Measurements from ENCODE around the gene ZAP70. TPM values are rescaled to one million over a fixed set of nuclear protein-coding genes. Genes with fewer than 3 reads are reported as not detected.
A peak's percentile ranks its signal among the peaks of the same experiment; 100 is the strongest.

Gene ZAP70
- total and polyA plus RNA-seq, 8 donors, result 1.4 to 8.3 (median 2.2) TPM

DNA sequence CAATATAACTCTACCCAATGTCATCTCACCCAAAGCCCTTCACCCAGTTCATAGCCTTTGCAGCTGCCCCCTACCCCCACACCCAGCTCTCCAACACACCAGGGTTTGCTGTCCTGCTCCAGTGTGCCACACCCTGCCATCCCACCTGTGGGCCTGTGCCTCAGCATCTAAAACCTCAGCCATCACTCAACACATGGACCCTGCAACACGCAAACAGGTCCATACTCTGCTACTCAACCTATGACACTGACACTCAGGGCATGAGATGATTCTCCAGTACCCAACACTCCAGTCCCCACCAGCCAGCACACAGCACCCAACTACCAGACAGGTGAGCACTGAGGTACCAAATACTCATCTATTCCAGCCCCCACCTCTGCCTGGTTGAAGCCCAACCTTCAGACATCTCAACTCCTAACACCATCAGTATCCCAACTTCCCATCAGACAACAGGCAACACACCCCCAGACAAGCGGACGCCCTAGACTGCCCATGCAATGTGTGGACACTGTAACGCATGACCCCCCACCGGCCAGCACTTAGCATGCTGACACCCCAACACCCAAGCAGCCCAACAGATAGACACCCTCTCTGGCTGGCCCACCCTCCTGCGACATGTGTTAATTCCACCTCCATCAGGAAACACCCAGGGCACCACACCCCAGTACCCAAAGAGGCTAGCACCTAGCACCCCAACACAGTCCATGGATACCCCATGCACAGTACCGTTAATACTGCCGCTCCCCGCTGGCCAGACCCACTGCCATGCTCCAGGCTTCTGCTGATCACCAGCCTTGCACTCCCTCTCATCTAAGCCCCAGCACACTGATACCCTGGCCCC, 25.0 kb downstream of the ZAP70 start:
- peaks cover 0 to 6% of the 10 kb centered on the region in 2 donors for H3K27me3 ChIP-seq
- intact Hi-C loops (cut with DNase I), result no loop called here
- no peaks in the 10 kb centered on the region for H3K9me3 ChIP-seq
- DNase-seq (peak in 2 of 4 donors; percentile 21 to 46), ATAC-seq (no peak)
- no peak overlapping the region for H3K4me3 ChIP-seq
- no peaks in the 10 kb centered on the region for H3K36me3 ChIP-seq
- H3K27ac ChIP-seq, result no peak overlapping the region
- TF ChIP-seq, protein P1, sequence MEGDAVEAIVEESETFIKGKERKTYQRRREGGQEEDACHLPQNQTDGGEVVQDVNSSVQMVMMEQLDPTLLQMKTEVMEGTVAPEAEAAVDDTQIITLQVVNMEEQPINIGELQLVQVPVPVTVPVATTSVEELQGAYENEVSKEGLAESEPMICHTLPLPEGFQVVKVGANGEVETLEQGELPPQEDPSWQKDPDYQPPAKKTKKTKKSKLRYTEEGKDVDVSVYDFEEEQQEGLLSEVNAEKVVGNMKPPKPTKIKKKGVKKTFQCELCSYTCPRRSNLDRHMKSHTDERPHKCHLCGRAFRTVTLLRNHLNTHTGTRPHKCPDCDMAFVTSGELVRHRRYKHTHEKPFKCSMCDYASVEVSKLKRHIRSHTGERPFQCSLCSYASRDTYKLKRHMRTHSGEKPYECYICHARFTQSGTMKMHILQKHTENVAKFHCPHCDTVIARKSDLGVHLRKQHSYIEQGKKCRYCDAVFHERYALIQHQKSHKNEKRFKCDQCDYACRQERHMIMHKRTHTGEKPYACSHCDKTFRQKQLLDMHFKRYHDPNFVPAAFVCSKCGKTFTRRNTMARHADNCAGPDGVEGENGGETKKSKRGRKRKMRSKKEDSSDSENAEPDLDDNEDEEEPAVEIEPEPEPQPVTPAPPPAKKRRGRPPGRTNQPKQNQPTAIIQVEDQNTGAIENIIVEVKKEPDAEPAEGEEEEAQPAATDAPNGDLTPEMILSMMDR (IDR thresholded peaks at IDR 0.05), result no peak
- H3K4me1 ChIP-seq, result no peaks in the 10 kb centered on the region

DNA sequence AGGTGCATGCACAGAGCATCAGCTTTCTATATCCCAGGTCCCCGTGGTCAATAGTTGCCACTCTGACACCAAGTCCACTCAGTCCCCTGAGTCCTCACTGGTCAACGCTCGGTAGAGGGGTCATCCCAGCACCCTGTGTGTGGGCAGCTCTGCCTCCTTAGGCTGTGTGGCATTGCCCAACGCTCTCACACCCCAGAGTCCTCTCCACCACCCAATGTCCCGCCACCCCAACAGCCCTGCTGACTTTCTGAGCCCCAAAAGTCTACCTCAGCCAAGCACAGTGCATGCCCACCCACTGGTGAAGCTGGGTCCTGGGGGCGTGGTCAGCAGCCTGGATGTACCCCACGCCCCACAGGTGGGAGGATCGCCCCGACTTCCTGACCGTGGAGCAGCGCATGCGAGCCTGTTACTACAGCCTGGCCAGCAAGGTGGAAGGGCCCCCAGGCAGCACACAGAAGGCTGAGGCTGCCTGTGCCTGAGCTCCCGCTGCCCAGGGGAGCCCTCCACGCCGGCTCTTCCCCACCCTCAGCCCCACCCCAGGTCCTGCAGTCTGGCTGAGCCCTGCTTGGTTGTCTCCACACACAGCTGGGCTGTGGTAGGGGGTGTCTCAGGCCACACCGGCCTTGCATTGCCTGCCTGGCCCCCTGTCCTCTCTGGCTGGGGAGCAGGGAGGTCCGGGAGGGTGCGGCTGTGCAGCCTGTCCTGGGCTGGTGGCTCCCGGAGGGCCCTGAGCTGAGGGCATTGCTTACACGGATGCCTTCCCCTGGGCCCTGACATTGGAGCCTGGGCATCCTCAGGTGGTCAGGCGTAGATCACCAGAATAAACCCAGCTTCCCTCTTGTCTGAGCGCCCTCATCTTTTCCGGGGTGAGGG, 25.9 kb downstream of the ZAP70 start:
- intact Hi-C loops (cut with DNase I), result no loop called here
- Histone ChIP-seq H3K9me3 (no peaks in the 10 kb centered on the region), H3K27me3 (peaks cover 0 to 6% of the 10 kb centered on the region in 2 donors), H3K27ac (no peak overlapping the region), H3K36me3 (peaks cover 0 to 7% of the 10 kb centered on the region in 2 donors), H3K4me3 (no peak overlapping the region), H3K4me1 (no peaks in the 10 kb centered on the region)
- ATAC-seq (no peak), DNase-seq (peak in 2 of 4 donors; percentile 25 to 69)
- TF ChIP-seq, protein P1 (IDR thresholded peaks at IDR 0.05), result no peak

DNA sequence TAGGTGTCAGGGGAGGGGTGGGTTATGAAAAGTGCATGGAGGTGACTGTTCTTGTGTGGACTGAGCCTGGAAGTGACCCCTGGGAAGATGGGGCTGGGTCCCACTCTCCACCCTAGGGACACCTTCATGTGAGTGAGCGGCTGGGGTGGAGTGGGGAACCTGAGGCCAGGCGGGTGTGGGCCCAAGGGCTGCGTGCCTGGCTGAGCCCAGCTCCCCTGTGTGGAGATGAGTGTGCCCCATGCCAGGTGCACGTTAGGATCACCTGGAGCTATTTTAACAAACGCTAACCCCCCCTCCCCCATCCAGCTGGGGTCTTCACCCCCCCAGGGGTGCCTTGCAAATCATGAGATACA, 26.5 kb downstream of the ZAP70 start:
- H3K4me1 ChIP-seq, result no peaks in the 10 kb centered on the region
- H3K27me3 ChIP-seq, result peaks cover 0 to 6% of the 10 kb centered on the region in 2 donors
- no peak for ATAC-seq
- H3K36me3 ChIP-seq, result peaks cover 0 to 9% of the 10 kb centered on the region in 2 donors
- no peaks in the 10 kb centered on the region for H3K9me3 ChIP-seq
- no peak overlapping the region for H3K4me3 ChIP-seq
- DNase-seq, result peak in 1 of 4 donors; percentile 25
- TF ChIP-seq, protein P1 (IDR thresholded peaks at IDR 0.05), result no peak
- intact Hi-C loops (cut with DNase I), result no loop called here
- no peak overlapping the region for H3K27ac ChIP-seq

DNA sequence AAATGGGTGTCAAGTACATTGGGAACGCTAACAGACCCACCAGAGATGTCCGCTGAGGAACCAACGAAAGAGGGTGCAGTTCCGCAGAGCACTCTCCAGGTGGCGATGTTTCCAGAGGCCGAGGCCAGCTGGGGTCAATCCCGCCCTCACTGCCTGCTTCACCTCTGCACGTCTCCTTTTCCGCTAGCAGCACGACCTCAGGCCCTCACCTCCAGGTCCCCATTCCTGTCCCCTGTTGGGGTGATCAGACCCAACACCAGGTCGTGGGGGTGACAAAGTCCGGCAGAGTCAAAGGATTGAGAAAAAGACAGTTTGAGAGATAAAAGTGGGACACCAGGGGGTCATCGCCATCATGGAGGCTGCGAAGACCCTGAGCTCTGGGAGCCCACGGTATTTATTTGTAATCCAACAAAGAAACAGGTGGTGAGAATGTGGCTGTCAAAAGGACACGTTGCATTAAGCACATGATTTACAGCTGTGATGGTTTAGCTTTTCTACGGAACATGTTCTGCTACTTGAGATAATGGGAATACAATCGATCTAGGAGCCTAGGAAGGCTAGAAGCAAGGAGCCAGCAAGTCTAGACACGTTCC, 27.3 kb downstream of the ZAP70 start:
- Histone ChIP-seq H3K4me1 (no peaks in the 10 kb centered on the region), H3K9me3 (no peaks in the 10 kb centered on the region), H3K27ac (no peak overlapping the region), H3K27me3 (peaks cover 0 to 6% of the 10 kb centered on the region in 2 donors), H3K4me3 (no peak overlapping the region), H3K36me3 (peaks cover 0 to 9% of the 10 kb centered on the region in 2 donors)
- intact Hi-C loops (cut with DNase I), result no loop called here
- DNase-seq, result peak in 2 of 4 donors; percentile 33 to 36
- TF ChIP-seq, protein P1 (IDR thresholded peaks at IDR 0.05), result peak; percentile 69 to 80
- peak; percentile 93 for ATAC-seq
